Karpas-422 (cell line): Measurements from ENCODE around the gene TMEM129. TPM values are rescaled to one million over a fixed set of nuclear protein-coding genes. Genes with fewer than 3 reads are reported as not detected.

Experiments used
- DNase-seq: peaks from one replicate; pipeline ENCODE4 v3.0.0-alpha.2; 2015
- H2AFZ ChIP-seq: fragments of 200-600 bp; sonication (generic); 2 replicates; pipeline ENCODE4 v1.6.1; 2014; ENCODE audit warnings: antibody characterized with exemption, low read length, mixed read lengths
- H3K27ac ChIP-seq: fragments of 200-600 bp; sonication (generic); 2 replicates; pipeline ENCODE4 v1.5.1; 2014; ENCODE audit warnings: mild to moderate bottlenecking, low read length, moderate library complexity
- H3K27me3 ChIP-seq: fragments of 200-600 bp; sonication (generic); 2 replicates; pipeline ENCODE4 v1.6.1; 2014; ENCODE audit warnings: low read length, mixed read lengths
- H3K36me3 ChIP-seq: fragments of 200-600 bp; sonication (generic); 2 replicates; pipeline ENCODE4 v1.6.1; 2014; ENCODE audit warnings: low read length, mixed read lengths; ENCODE audit not compliant: insufficient read depth
- H3K4me1 ChIP-seq: fragments of 200-600 bp; sonication (generic); 2 replicates; pipeline ENCODE4 v1.6.1; 2014; ENCODE audit warnings: mild to moderate bottlenecking, low read length, mixed read lengths
- H3K4me2 ChIP-seq: fragments of 200-600 bp; sonication (generic); 2 replicates; pipeline ENCODE4 v1.6.1; 2014; ENCODE audit warnings: low read length, low read depth, mild to moderate bottlenecking; ENCODE audit not compliant: poor library complexity, severe bottlenecking
- H3K4me3 ChIP-seq: fragments of 200-600 bp; sonication (generic); 2 replicates; pipeline ENCODE4 v1.5.1; 2014; ENCODE audit warnings: mild to moderate bottlenecking, antibody characterized with exemption, low read length, mixed read lengths
- H3K79me2 ChIP-seq: fragments of 200-600 bp; sonication (generic); 2 replicates; pipeline ENCODE4 v1.6.1; 2014; ENCODE audit warnings: mild to moderate bottlenecking, low read length, mixed read lengths
- H3K9ac ChIP-seq: fragments of 200-600 bp; sonication (generic); 2 replicates; pipeline ENCODE4 v1.6.0; 2014; ENCODE audit warnings: low read length
- H3K9me2 ChIP-seq: fragments of 200-600 bp; sonication (generic), shearing (Covaris generic); replicated peaks from 2 replicates; pipeline ENCODE4 v1.6.0; 2014; ENCODE audit warnings: mild to moderate bottlenecking, low read length, moderate library complexity; ENCODE audit not compliant: insufficient read depth
- H3K9me3 ChIP-seq: fragments of 300-700, 200-600 bp; sonication (generic); 2 replicates; pipeline ENCODE4 v1.6.1; 2014; ENCODE audit warnings: low read length, mixed read lengths
- H4K20me1 ChIP-seq: fragments of 200-600 bp; sonication (generic); 2 replicates; pipeline ENCODE4 v1.6.1; 2014; ENCODE audit warnings: mild to moderate bottlenecking, antibody characterized with exemption, low read length, low read depth; ENCODE audit not compliant: insufficient read depth
- total RNA-seq: library from RNA; depleted of rRNA; stranded (reverse); fragments of >200 nt; shearing (Covaris generic); gene quantifications from 2 replicates; pipeline ENCODE4 v1.2.3, GENCODE V29; 2014; ENCODE audit warnings: low replicate concordance

TMEM129 gene
- total RNA-seq, 1 experiment from 2014 or later = 21.8 TPM

DNA sequence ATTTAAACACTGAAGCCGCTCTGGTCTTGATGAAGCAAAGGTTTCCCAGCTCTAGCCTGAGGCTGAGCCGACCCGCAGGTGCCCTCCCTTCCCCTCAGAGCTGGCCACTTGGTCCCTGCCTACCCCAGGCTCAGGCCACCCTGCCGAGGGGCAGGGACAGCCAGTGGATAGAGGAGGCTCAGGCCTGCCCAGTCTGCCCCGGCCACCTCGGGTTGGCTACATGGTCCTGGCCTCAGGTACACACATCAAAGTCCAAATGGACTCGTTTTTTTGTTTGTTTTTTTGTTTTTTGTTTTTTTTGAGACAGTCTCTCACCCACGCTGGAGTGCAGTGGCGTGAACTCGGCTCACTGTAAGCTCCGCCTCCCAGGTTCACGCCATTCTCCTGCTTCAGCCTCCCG, 24.0 kb upstream of the TMEM129 start:
- Histone ChIP-seq H3K27ac (no peak overlapping the region), H3K9me3 (no peaks in the 10 kb centered on the region), H3K36me3 (peaks cover 7% of the 10 kb centered on the region), H2AFZ (no peak overlapping the region), H3K9me2 (no peaks in the 10 kb centered on the region), H3K4me1 (no peaks in the 10 kb centered on the region), H3K9ac (no peak overlapping the region), H3K4me2 (no peak overlapping the region), H3K4me3 (no peak overlapping the region), H3K27me3 (no peaks in the 10 kb centered on the region), H3K79me2 (no peaks in the 10 kb centered on the region), H4K20me1 (peaks cover 15% of the 10 kb centered on the region; the same call in 1 of the 2 replicates)
- DNase-seq = no peak

- H4K20me1 ChIP-seq = peaks cover 15% of the 10 kb centered on the region; the same call in 1 of the 2 replicates
- no peaks in the 10 kb centered on the region for H3K4me1 ChIP-seq
- no peaks in the 10 kb centered on the region for H3K79me2 ChIP-seq
- H3K9me3 ChIP-seq = no peaks in the 10 kb centered on the region
- H3K9ac ChIP-seq = no peak overlapping the region
- H3K9me2 ChIP-seq = no peaks in the 10 kb centered on the region
- peaks cover 7% of the 10 kb centered on the region for H3K36me3 ChIP-seq
- H3K4me2 ChIP-seq = no peak overlapping the region
- H3K27me3 ChIP-seq = no peaks in the 10 kb centered on the region
- H2AFZ ChIP-seq = no peak overlapping the region
- DNase-seq = no peak
- no peak overlapping the region for H3K27ac ChIP-seq
- H3K4me3 ChIP-seq = no peak overlapping the region
Observed at GRCh38 chr4:1744552-1744951, 23.4 kb upstream of the TMEM129 start.

GRCh38 chr4:1743975-1744374, 22.9 kb upstream of the TMEM129 start:
- Histone ChIP-seq H3K4me3 (no peak overlapping the region), H2AFZ (no peak overlapping the region), H3K4me1 (no peaks in the 10 kb centered on the region), H3K4me2 (no peak overlapping the region), H3K9me2 (no peaks in the 10 kb centered on the region), H3K9ac (no peak overlapping the region), H3K27me3 (no peaks in the 10 kb centered on the region), H3K27ac (no peak overlapping the region), H4K20me1 (peaks cover 15% of the 10 kb centered on the region; the same call in 1 of the 2 replicates), H3K79me2 (no peaks in the 10 kb centered on the region), H3K36me3 (peaks cover 7% of the 10 kb centered on the region), H3K9me3 (no peaks in the 10 kb centered on the region)
- DNase-seq = no peak

DNA sequence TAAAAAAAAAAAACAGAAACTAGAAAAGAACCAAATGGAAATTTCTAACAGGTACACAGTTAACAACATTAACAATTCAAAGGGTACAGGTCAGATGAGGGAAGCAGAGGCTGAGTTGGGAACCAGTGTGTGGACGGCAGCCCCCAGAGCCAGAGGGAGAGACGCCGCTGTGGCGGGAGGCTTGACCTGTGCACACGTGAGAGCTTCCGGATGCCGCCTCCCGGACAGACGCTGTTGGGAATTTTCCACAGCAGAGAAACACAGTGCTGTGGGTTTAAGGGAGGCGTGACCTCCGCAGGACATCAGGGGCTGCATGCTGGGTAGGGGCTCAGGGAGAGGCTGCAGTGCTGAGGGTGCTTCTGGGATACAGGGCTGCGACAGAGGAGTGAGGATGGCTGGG, 22.4 kb upstream of the TMEM129 start:
- Histone ChIP-seq H3K79me2 (no peaks in the 10 kb centered on the region), H3K9ac (no peak overlapping the region), H3K4me1 (no peaks in the 10 kb centered on the region), H3K36me3 (peaks cover 11% of the 10 kb centered on the region), H4K20me1 (peaks cover 15% of the 10 kb centered on the region; the same call in 1 of the 2 replicates), H3K9me2 (no peaks in the 10 kb centered on the region), H3K27me3 (no peaks in the 10 kb centered on the region), H3K4me2 (no peak overlapping the region), H2AFZ (no peak overlapping the region), H3K27ac (no peak overlapping the region), H3K4me3 (no peak overlapping the region), H3K9me3 (peaks cover under 1% of the 10 kb centered on the region; the same call in 1 of the 2 replicates)
- no peak for DNase-seq

DNA sequence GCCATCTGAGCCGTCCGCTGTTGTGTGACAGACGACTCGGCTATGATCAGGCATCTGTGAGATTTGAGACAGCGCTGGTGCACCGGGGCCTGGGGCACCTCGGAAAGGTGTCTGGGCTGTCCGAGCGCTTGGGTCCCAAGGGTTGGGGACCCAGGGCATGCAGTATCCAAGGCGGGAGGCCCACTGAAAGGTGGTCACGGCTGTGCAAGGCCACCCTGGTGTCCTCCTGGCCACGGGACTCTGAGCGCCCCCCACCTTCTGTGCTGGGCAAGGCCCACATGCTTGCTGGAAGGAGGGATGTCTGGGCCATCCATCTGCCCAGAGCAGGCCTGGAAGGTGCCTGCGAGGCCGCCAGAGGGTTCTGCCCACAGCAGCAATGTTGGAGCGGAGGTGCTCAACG, 20.1 kb upstream of the TMEM129 start:
- H3K27me3 ChIP-seq = no peaks in the 10 kb centered on the region
- no peak overlapping the region for H2AFZ ChIP-seq
- H3K9me3 ChIP-seq = peaks cover 16% of the 10 kb centered on the region; the same call in 1 of the 2 replicates
- no peaks in the 10 kb centered on the region for H3K4me1 ChIP-seq
- H3K4me3 ChIP-seq = no peak overlapping the region
- no peak overlapping the region for H3K4me2 ChIP-seq
- DNase-seq = no peak
- no peak overlapping the region for H3K9ac ChIP-seq
- H3K79me2 ChIP-seq = no peaks in the 10 kb centered on the region
- peaks cover 35% of the 10 kb centered on the region for H3K36me3 ChIP-seq
- H4K20me1 ChIP-seq = peaks cover 7% of the 10 kb centered on the region; the same call in 1 of the 2 replicates
- no peak overlapping the region for H3K27ac ChIP-seq
- no peaks in the 10 kb centered on the region for H3K9me2 ChIP-seq

DNA sequence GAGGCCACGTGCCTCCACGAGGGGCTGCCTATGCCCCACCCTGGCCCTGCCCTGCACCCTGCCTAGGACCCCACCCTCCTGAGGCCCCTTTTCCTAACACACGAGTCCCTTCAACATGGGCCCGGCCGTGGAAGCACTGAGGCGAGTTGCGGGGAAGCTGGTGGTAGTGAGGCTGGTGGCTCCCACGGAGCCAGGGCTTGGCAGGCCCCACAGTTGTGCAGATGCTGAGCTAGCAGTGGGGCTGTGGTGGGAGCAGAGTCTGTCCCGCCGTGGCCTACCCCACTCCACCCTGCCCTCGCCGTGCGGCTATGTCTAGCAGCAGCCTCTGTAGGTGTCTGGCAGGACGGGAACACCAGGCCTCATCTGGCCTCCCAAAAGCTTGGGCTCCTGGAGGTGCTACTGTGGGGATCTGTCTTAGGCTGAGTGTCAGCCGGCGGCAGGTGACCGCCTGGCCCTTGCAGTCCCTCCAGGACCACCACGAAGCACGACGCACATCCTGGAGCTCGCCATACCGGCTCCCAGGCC, 19.0 kb upstream of the TMEM129 start:
- Histone ChIP-seq H3K4me2 (no peak overlapping the region), H3K36me3 (peaks cover 46% of the 10 kb centered on the region), H3K9me3 (peaks cover 16% of the 10 kb centered on the region; the same call in 1 of the 2 replicates), H3K9ac (no peak overlapping the region), H4K20me1 (no peaks in the 10 kb centered on the region), H3K4me1 (no peaks in the 10 kb centered on the region), H3K9me2 (no peaks in the 10 kb centered on the region), H3K27me3 (no peaks in the 10 kb centered on the region), H3K27ac (no peak overlapping the region), H2AFZ (no peak overlapping the region), H3K4me3 (no peak overlapping the region), H3K79me2 (no peaks in the 10 kb centered on the region)
- DNase-seq = no peak

DNA sequence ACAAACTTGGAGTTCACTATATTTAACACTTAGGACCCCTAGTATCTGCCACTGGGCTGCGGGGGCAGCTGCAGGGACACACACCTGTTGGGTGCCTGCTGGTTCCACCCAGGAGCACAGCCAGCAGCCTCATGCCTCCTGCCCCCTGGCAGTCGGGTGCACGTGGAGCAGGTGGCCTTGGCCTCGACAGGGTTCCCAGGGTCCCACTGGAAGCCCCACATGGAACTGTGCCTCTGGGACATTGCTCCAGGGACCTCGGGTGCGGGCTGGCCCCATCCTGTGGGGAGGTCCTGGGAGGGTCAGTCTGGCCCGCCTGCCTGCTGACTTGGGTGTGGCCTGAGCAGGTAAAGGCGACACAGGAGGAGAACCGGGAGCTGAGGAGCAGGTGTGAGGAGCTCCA, 18.2 kb upstream of the TMEM129 start:
- H3K27ac ChIP-seq = no peak overlapping the region
- peaks cover 16% of the 10 kb centered on the region; the same call in 1 of the 2 replicates for H3K9me3 ChIP-seq
- no peak for DNase-seq
- H3K27me3 ChIP-seq = no peaks in the 10 kb centered on the region
- H3K9ac ChIP-seq = no peak overlapping the region
- H3K9me2 ChIP-seq = no peaks in the 10 kb centered on the region
- H3K36me3 ChIP-seq = peaks cover 53% of the 10 kb centered on the region
- H4K20me1 ChIP-seq = no peaks in the 10 kb centered on the region
- H3K4me2 ChIP-seq = no peak overlapping the region
- no peaks in the 10 kb centered on the region for H3K4me1 ChIP-seq
- no peak overlapping the region for H2AFZ ChIP-seq
- no peak overlapping the region for H3K4me3 ChIP-seq
- no peaks in the 10 kb centered on the region for H3K79me2 ChIP-seq

- no peaks in the 10 kb centered on the region for H3K27me3 ChIP-seq
- H3K9me3 ChIP-seq = peaks cover 16% of the 10 kb centered on the region; the same call in 1 of the 2 replicates
- H3K9ac ChIP-seq = no peak overlapping the region
- H3K79me2 ChIP-seq = no peaks in the 10 kb centered on the region
- no peak overlapping the region for H2AFZ ChIP-seq
- no peak overlapping the region for H3K4me2 ChIP-seq
- H3K9me2 ChIP-seq = no peaks in the 10 kb centered on the region
- no peak for DNase-seq
- H3K4me3 ChIP-seq = no peak overlapping the region
- H3K4me1 ChIP-seq = no peaks in the 10 kb centered on the region
- no peak overlapping the region for H3K27ac ChIP-seq
- H3K36me3 ChIP-seq = peaks cover 61% of the 10 kb centered on the region
- no peaks in the 10 kb centered on the region for H4K20me1 ChIP-seq
Observed at GRCh38 chr4:1738410-1738809, 17.3 kb upstream of the TMEM129 start.
